HepG2 (cell line): ENCODE measurements around the gene POLRMT. TPM values are rescaled to one million over a fixed set of nuclear protein-coding genes. Genes with fewer than 3 reads are reported as not detected.

Experiments used
- CTCF ChIP-seq: sonication (generic); formaldehyde crosslinking; IDR thresholded peaks from 2 replicates; pipeline ENCODE4 v1.5.0; 2020; ENCODE audit warnings: mild to moderate bottlenecking, missing genetic modification reagents, moderate library complexity
- FOXO1 ChIP-seq: sonication (generic); formaldehyde crosslinking; IDR thresholded peaks from 2 replicates; pipeline ENCODE4 v1.4.0; 2020; ENCODE audit warnings: missing genetic modification reagents
- HMG20B ChIP-seq: conservative IDR thresholded peaks from 2 replicates; pipeline ENCODE4 v1.6.1; 2016; ENCODE audit warnings: missing genetic modification reagents, missing compliant biosample characterization
- HOXA3 ChIP-seq: sonication (generic); formaldehyde crosslinking; IDR thresholded peaks from 2 replicates; pipeline ENCODE4 v1.5.0; 2020; ENCODE audit warnings: missing genetic modification reagents
- KDM2A ChIP-seq: sonication (generic); formaldehyde crosslinking; IDR thresholded peaks from 2 replicates; pipeline ENCODE4 v1.4.0; 2020; ENCODE audit warnings: low read depth, missing genetic modification reagents, borderline replicate concordance
- NCOA5 ChIP-seq: sonication (generic); formaldehyde crosslinking; IDR thresholded peaks from 2 replicates; pipeline ENCODE4 v1.4.0; 2020; ENCODE audit warnings: missing genetic modification reagents
- RXRB ChIP-seq: IDR thresholded peaks from 2 replicates; pipeline ENCODE4 v1.6.1; 2016; ENCODE audit warnings: borderline replicate concordance, missing genetic modification reagents, missing compliant biosample characterization
- SAP130 ChIP-seq: IDR thresholded peaks from 2 replicates; pipeline ENCODE4 v1.6.1; 2016; ENCODE audit warnings: low read depth
- TGIF2 ChIP-seq: IDR thresholded peaks from 2 replicates; pipeline ENCODE4 v1.6.1; 2016; ENCODE audit warnings: control low read depth, missing compliant biosample characterization
- ZBTB34 ChIP-seq: sonication (generic); formaldehyde crosslinking; IDR thresholded peaks from 2 replicates; pipeline ENCODE4 v1.8.0; 2022; ENCODE audit warnings: mild to moderate bottlenecking, missing genetic modification reagents
- ZNF18 ChIP-seq: sonication (generic); formaldehyde crosslinking; IDR thresholded peaks from 2 replicates; pipeline ENCODE4 v1.8.0; 2022; ENCODE audit warnings: mild to moderate bottlenecking, missing genetic modification reagents; ENCODE audit not compliant: insufficient replicate concordance
- polyA plus RNA-seq, 8 experiments: library from polyadenylated mRNA; depleted of rRNA in 3 of 8; stranded (reverse) in 7 of 8; unstranded in 1 of 8; fragments of >200 nt; fragmentation: Illumina TruSeq in 4 of 8; extraction: Trizol in 4 of 8; gene quantifications; 2 replicates each; pipeline versions ENCODE4 v1.2.1 to v1.2.3, GENCODE V29; 2011 to 2016; ENCODE audit warnings: low read depth in 4 of 8, missing spikeins in 1 of 8, mixed read lengths in 1 of 8; ENCODE audit not compliant: insufficient read depth in 1 of 8
- total RNA-seq, 5 experiments: library from RNA; depleted of rRNA; stranded (reverse); fragments of >200 nt; fragmentation: Illumina TruSeq; extraction: Trizol; gene quantifications; 2 replicates each; pipeline ENCODE4 v1.2.3, GENCODE V29; 2016; ENCODE audit warnings: low read depth in 1 of 5
- TF ChIP-seq, protein P1 (sequence below): sonication (generic); formaldehyde crosslinking; IDR thresholded peaks from 2 replicates; pipeline ENCODE4 v1.4.0; 2020; ENCODE audit warnings: missing genetic modification reagents, low read depth, mild to moderate bottlenecking, borderline replicate concordance
- TF ChIP-seq, protein P2 (sequence below), 2 experiments: sonication (generic) in 1 of 2; formaldehyde crosslinking in 1 of 2; IDR thresholded peaks; 2 replicates each; pipeline versions ENCODE4 v1.4.0 to v1.6.1; 2016 to 2020; ENCODE audit warnings: borderline replicate concordance in 1 of 2, low read depth in 1 of 2, mild to moderate bottlenecking in 1 of 2, missing genetic modification reagents in 1 of 2
- TF ChIP-seq, protein P3 (sequence below): sonication (generic); formaldehyde crosslinking; IDR thresholded peaks from 2 replicates; pipeline ENCODE4 v1.4.0; 2020; ENCODE audit warnings: missing genetic modification reagents, borderline replicate concordance

Gene POLRMT
- total and polyA plus RNA-seq, 2 of the 13 experiments (the other 11 are each of a cell fraction or from before 2014, with no cell fraction given), result 78.0 to 101 TPM

- TF ChIP-seq SAP130 (CRISPR knock-in tag), result peak; percentile 44; the same call in 1 of the 2 replicates
- no peak for TF ChIP-seq NCOA5
- TF ChIP-seq RXRB, result 0 out of 2 replicates have a peak, but pooled peaks have one; percentile 18
- no peak for TF ChIP-seq FOXO1 (CRISPR knock-in tag)
- peak; percentile 63 for TF ChIP-seq KDM2A (CRISPR knock-in tag)
- TF ChIP-seq ZBTB34, result 0 out of 2 replicates have a peak, but pooled peaks have one; percentile 36
- no peak for TF ChIP-seq ZNF18 (CRISPR knock-in tag)
- no peak for TF ChIP-seq HMG20B (CRISPR knock-in tag)
- TF ChIP-seq, protein P1, sequence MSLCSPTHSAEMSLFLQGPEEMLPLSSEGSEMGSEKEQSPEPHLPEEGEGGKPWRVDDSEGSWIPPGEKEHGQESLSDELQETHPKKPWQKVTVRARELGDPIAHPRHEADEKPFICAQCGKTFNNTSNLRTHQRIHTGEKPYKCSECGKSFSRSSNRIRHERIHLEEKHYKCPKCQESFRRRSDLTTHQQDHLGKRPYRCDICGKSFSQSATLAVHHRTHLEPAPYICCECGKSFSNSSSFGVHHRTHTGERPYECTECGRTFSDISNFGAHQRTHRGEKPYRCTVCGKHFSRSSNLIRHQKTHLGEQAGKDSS, result 0 out of 2 replicates have a peak, but pooled peaks have one; percentile 19
- TF ChIP-seq, protein P2, sequence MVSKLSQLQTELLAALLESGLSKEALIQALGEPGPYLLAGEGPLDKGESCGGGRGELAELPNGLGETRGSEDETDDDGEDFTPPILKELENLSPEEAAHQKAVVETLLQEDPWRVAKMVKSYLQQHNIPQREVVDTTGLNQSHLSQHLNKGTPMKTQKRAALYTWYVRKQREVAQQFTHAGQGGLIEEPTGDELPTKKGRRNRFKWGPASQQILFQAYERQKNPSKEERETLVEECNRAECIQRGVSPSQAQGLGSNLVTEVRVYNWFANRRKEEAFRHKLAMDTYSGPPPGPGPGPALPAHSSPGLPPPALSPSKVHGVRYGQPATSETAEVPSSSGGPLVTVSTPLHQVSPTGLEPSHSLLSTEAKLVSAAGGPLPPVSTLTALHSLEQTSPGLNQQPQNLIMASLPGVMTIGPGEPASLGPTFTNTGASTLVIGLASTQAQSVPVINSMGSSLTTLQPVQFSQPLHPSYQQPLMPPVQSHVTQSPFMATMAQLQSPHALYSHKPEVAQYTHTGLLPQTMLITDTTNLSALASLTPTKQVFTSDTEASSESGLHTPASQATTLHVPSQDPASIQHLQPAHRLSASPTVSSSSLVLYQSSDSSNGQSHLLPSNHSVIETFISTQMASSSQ (IDR thresholded peaks at IDR 0.05; ENCODE audit: low read depth), result no peak
- TF ChIP-seq, protein P2 (CRISPR knock-in tag; IDR thresholded peaks at IDR 0.05; ENCODE audit: borderline replicate concordance), result peak; percentile 21; the same call in 1 of the 2 replicates
- peak; percentile 78 for TF ChIP-seq CTCF (CRISPR knock-in tag)
- TF ChIP-seq HOXA3 (CRISPR knock-in tag), result 0 out of 2 replicates have a peak, but pooled peaks have one; percentile 3
- TF ChIP-seq, protein P3, sequence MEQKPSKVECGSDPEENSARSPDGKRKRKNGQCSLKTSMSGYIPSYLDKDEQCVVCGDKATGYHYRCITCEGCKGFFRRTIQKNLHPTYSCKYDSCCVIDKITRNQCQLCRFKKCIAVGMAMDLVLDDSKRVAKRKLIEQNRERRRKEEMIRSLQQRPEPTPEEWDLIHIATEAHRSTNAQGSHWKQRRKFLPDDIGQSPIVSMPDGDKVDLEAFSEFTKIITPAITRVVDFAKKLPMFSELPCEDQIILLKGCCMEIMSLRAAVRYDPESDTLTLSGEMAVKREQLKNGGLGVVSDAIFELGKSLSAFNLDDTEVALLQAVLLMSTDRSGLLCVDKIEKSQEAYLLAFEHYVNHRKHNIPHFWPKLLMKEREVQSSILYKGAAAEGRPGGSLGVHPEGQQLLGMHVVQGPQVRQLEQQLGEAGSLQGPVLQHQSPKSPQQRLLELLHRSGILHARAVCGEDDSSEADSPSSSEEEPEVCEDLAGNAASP (CRISPR knock-in tag), result 0 out of 2 replicates have a peak, but pooled peaks have one; percentile 31
- TF ChIP-seq TGIF2 (CRISPR knock-in tag), result no peak
These were observed 45.1 kb downstream of the POLRMT start (continued) for GRCh38 chr19:588093-588740.
